HG03354 (cell line): ENCODE measurements around the gene LSM10.

Source experiments
- ATAC-seq: cut with Tn5 transposase; IDR thresholded peaks from one replicate; pipeline ENCODE4 v1.9.1; 2021; ENCODE audit warnings: mild to moderate bottlenecking; ENCODE audit not compliant: unreplicated experiment, poor library complexity, severe bottlenecking

LSM10 gene

GRCh38 chr1:36397378-36398230, at the start of gene LSM10:
LSM10 (minus strand) TSS chr1:36397908; CDS start chr1:36394129, 3,779 bp downstream.
- ATAC-seq: peak; percentile 62

GRCh38 chr1:36447450-36447849, 49.7 kb upstream of the LSM10 start:
- ATAC-seq: no peak

DNA sequence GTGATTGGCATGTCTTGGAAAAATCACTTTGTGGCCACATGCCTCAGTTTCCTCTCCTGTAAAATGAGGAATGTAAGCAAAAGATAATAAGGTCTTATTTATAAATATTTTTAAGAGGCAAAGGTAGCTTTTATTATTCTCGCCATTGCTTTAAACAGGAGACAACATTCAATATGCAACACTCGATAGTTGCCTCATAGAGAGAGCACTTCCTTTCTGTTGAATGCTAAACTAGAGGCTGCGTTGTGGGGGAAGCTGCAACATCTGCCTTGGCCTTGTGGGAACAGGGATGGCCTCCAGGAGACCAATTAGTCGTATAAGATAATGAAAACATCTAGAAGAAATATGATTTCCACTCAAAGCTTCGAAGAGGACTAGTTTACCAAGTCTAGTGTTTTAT, 49.0 kb upstream of the LSM10 start:
- ATAC-seq: no peak

DNA sequence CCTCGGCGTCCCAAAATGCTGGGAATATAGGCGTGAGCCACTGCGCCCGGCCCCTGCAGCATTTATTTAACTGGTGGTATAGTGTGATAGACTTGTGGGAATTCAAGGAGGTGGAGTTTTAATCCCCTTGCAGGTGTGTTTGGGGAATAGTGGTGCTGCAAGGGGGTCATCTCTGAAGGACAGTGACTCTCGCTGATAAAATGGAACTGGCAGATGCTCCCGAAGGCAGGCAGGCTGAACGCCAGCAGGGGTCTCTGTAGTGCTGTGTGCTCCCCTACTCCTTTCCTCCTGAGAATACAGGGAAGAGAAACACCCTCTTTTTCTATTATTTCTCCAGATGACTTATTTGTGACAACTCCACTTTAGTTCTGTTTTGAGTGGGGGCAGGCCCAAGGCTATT, 48.6 kb upstream of the LSM10 start:
- no peak for ATAC-seq

DNA sequence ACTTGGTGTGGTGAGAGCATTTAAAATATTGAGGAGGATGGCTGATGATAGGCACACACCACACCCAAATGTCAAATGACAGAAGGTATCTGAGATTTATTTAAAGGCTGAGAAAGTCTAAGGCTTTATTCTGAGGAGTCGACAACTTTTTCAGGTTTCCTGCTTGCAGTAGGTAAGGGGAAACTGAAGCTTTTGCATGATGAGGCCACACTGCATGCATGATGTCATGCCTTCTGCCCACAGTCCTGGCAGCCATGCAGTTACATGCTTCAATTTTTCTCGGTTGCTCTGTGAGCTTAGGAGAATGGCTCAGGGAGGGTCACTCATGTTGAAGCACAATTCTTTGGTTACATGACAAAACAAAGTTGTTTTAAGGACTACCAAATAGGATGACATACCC, 45.6 kb upstream of the LSM10 start:
- no peak for ATAC-seq

GRCh38 chr1:36442337-36442736, 44.6 kb upstream of the LSM10 start:
- no peak for ATAC-seq

- ATAC-seq: no peak
Measured at GRCh38 chr1:36440646-36441045, 42.9 kb upstream of the LSM10 start.

DNA sequence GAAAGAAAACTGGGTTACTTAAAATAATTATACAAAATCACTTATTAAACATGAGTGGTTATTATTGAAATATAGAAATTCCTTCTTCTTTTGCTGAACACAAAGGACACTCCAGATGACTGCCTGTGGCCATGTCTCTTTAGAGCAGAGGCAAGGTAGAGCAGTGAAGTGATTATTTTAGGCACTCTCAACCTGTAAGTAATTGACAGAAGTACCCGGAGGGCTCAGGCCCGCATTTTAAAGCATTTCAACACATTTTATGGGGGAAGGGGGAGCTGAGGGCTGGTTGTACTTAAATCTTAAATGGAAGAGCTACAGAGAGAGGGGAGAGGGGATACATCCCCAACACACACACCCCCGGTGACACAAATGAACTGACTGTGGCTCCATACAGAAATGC, 42.3 kb upstream of the LSM10 start:
- ATAC-seq: no peak

- ATAC-seq: no peak
Measured at GRCh38 chr1:36438715-36439114, 41.0 kb upstream of the LSM10 start.

GRCh38 chr1:36436821-36437220, 39.1 kb upstream of the LSM10 start:
- ATAC-seq: no peak

DNA sequence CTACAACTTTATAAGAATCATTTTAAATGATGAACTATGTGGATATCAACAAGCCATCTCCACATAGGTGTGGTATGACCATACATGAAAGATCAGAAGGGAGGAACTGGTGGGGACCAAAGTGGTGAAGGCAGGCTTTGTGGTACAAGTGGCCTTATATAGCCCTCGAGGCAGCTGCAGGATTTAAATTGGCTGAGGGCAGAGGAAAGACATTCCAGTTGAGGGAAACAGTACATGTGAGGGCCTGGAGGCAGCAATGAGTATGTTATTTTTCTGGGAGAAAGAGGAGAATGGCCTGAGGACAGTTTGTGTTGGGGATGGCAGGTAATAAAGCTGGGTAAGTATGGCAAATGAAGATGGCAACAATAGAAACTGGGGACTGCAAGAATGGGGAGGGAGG, 35.4 kb upstream of the LSM10 start:
- ATAC-seq: no peak

DNA sequence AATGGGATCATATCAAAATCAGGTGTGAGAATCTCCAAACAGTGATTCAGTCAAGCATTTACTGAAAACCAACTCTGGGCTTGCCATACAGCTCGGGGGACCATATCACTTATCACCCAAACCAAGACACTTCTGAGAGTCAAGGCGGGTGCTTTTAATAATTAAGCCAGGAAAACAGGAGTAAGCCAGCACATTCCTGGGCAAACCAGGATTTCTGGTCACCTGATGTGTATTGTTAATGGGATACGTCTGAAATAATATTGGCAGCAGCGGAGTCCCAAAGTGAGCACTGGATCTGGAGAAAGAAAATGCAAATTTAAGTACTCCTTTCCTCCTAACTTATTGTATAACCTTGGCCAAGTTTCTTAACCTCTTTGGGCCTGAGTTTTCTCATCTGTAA, 34.9 kb upstream of the LSM10 start:
- no peak for ATAC-seq

DNA sequence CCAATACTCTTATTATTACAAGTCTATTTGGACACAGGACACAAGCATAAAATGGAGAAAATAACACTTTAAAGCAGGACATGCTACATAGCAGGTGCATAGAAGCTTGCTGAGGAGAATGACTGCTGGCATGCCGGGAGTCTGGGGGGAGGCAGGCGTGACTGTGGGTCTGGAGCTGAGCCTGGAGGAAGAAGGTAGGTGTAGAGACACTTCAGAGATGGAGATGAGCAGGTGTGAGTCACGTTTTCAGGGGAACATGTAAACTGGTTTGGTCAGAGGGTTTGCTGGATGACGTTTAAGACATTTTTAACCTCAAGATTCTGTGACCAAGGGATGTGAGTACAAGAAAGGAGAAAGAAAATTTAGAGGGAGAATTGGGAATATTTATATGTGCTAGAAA, 28.1 kb upstream of the LSM10 start:
- no peak for ATAC-seq

- no peak for ATAC-seq
Measured at GRCh38 chr1:36421649-36422048, 23.9 kb upstream of the LSM10 start.

DNA sequence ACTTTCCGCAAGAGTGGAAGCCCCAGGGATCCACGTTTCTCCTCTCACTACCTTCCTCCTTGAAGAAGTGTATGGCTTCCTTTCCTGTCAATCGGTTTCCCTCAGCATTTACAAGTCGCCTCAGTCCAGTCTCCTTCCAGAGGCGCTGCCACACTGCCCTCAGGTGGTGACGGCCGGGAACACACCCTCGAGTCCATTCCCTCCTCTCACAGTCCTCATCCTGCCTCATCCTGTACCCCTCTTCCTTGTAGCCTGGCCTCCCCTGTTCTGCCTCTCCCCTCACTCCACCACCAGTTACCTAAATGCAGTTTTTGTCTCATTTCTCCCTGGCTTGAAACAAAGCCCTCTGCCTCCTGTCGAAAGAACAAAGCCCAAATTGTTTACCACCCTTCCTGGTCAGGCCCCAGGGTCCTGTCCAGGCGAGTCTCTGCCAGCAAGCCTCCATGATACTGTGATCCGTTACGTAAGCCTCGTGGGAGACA, 23.2 kb upstream of the LSM10 start:
- ATAC-seq: peak; percentile 56

- ATAC-seq: no peak
Measured at GRCh38 chr1:36420409-36420808, 22.7 kb upstream of the LSM10 start.

- ATAC-seq: no peak
Measured at GRCh38 chr1:36419569-36419968, 21.9 kb upstream of the LSM10 start.

- no peak for ATAC-seq
Measured at GRCh38 chr1:36419140-36419539, 21.4 kb upstream of the LSM10 start.

- no peak for ATAC-seq
Measured at GRCh38 chr1:36417931-36418330, 20.2 kb upstream of the LSM10 start.

- no peak for ATAC-seq
Measured at GRCh38 chr1:36415661-36416326, 18.1 kb upstream of the LSM10 start.

DNA sequence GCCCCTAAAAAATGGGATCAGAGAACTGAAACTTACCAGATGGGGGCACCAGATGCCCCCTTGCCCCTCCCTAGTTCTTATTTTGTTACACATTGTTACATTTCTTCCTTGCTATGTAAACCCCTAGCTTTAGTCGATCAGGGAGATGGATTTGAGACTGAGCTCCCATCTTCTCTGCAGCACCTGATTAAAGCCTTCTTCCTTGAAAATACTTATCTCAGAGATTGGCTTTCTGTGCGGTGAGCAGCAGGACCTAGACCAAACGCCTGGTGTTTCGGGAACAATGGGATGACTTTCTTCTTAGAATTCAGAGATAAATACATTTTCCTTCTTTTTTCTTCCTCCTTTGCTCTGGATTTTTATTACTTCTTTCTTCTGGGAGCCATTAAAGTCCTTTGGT, 16.7 kb upstream of the LSM10 start:
- ATAC-seq: no peak
